BLaER1 (cell line): ENCODE results near the gene PIGS.

Source experiments
- H3K27ac ChIP-seq: shearing (Covaris generic); formaldehyde crosslinking; 2 replicates; pipeline ENCODE4 v1.8.1; 2022
- H3K27me3 ChIP-seq: shearing (Covaris generic); formaldehyde crosslinking; 2 replicates; pipeline ENCODE4 v1.8.1; 2022
- H3K36me3 ChIP-seq: shearing (Covaris generic); formaldehyde crosslinking; 2 replicates; pipeline ENCODE4 v1.8.1; 2022
- H3K4me1 ChIP-seq: shearing (Covaris generic); formaldehyde crosslinking; 2 replicates; pipeline ENCODE4 v1.8.1; 2022
- H3K4me2 ChIP-seq: shearing (Covaris generic); formaldehyde crosslinking; 2 replicates; pipeline ENCODE4 v1.8.1; 2022
- H3K4me3 ChIP-seq: shearing (Covaris generic); formaldehyde crosslinking; 2 replicates; pipeline ENCODE4 v1.8.1; 2022
- H3K9ac ChIP-seq: shearing (Covaris generic); formaldehyde crosslinking; 2 replicates; pipeline ENCODE4 v1.8.1; 2022
- H3K9me3 ChIP-seq: shearing (Covaris generic); formaldehyde crosslinking; 2 replicates; pipeline ENCODE4 v1.8.1; 2022
- H4K20me1 ChIP-seq: shearing (Covaris generic); formaldehyde crosslinking; 2 replicates; pipeline ENCODE4 v1.8.1; 2022
- Cebpa-rat ChIP-seq: shearing (Covaris generic); IDR thresholded peaks from 2 replicates; pipeline ENCODE4 v1.8.1; 2022

Gene PIGS

DNA sequence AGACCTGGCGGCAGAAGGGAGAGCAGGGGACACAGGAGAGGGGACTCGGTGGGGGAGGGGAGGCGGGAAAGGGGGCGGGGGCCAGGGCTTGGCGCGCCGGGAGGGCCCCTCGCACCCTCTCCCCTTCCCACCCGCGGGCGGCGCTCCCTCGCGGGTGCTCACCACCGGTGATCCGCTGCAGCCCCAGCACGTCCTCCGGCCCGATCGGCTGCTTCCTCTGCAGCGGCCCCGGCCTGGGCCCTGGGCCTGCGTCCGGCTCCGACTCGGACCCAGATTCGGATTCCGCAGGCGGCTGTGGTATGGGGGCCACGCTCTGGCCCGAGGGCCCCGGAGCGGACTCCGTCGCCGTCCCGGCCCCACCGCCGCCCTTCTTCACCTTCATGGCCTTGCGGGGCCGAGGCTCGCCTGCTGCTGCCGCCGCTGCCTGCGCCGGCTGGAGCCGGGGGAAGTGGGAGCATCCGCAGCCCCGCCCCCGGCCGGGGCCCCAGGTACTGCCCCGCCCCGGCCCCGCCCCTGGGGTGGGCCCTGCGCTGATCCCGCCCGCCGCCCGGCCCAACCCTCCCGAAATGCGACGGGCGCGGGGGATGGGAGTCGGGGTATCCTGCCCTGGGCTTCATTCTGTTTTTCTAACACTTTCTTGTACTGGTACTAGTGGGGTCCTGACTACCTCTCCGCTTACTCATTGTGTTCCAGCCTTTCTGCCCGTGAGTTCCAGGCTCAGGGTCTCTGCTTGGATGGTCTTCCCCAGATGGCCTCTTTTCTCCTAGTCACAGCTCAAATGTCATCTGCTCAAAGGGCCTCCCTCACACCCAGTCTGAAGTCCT is 18.9 kb downstream of the PIGS start, which contains the start of gene UNC119:
UNC119 (minus strand) TSS at position 449 of the 824 bp plus-strand sequence; CDS start at position 382, 67 bp downstream.
- Histone ChIP-seq H3K9me3 (no peaks in the 10 kb centered on the region), H3K27me3 (no peaks in the 10 kb centered on the region), H4K20me1 (peaks cover 26% of the 10 kb centered on the region), H3K36me3 (peaks cover 45% of the 10 kb centered on the region), H3K4me2 (peak within 1 kb of the TSS; percentile 95), H3K27ac (no peak within 1 kb of the TSS), H3K9ac (peak within 1 kb of the TSS; percentile 80), H3K4me1 (peaks cover 49% of the 10 kb centered on the region), H3K4me3 (peak within 1 kb of the TSS; percentile 85)
- no peak for TF ChIP-seq Cebpa-rat

DNA sequence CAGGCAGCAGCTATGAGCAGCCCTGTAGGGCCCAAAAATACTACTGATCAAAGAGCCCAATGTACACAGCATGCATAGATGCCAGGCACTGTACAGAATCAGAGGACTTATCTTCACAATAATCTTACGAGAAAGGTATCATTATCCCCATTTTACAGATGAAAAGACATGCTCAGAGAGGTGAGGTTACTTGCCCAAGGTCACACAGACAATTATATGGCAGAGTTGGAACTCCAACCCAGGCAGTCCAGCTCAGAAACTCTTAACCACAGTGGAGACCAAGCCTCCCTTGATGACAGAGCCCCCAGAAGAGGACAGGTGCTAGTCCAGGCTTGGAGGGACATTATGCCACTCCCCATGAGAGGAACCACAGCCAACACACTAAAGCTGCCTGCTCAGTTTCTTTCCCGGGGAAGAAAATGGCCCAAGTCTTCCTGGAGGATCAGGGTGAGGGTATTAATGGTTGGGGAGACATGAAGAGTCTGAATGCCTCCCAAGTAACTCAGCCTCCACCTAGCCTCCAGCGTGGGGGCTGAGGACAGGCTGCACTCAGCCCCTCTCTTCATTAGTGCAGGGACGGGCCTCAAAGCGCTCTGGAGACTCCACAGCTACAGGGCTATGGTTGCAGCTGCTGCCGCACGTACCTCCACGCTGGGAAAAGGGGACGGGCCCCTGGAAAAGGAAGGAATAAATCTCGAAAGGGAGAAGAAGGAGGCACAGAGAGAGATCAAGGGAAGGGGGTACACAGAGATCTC is 19.7 kb downstream of the PIGS start:
- H3K9me3 ChIP-seq: no peaks in the 10 kb centered on the region
- H3K27me3 ChIP-seq: no peaks in the 10 kb centered on the region
- no peak for TF ChIP-seq Cebpa-rat
- no peak overlapping the region for H3K27ac ChIP-seq
- peak overlapping the region; percentile 80 for H3K9ac ChIP-seq
- peaks cover 52% of the 10 kb centered on the region for H3K4me1 ChIP-seq
- peaks cover 26% of the 10 kb centered on the region for H4K20me1 ChIP-seq
- H3K4me3 ChIP-seq: peak overlapping the region; percentile 85
- H3K4me2 ChIP-seq: peak overlapping the region; percentile 95
- peaks cover 45% of the 10 kb centered on the region for H3K36me3 ChIP-seq

- H3K27ac ChIP-seq: no peak overlapping the region
- no peak overlapping the region for H3K4me3 ChIP-seq
- peaks cover 38% of the 10 kb centered on the region for H3K36me3 ChIP-seq
- H3K4me2 ChIP-seq: peak overlapping the region; percentile 95
- no peak for TF ChIP-seq Cebpa-rat
- H3K27me3 ChIP-seq: no peaks in the 10 kb centered on the region
- H3K9ac ChIP-seq: no peak overlapping the region
- peaks cover 52% of the 10 kb centered on the region for H3K4me1 ChIP-seq
- H3K9me3 ChIP-seq: no peaks in the 10 kb centered on the region
- peaks cover 26% of the 10 kb centered on the region for H4K20me1 ChIP-seq
These were observed 20.5 kb downstream of the PIGS start for GRCh38 chr17:28550858-28551257.

DNA sequence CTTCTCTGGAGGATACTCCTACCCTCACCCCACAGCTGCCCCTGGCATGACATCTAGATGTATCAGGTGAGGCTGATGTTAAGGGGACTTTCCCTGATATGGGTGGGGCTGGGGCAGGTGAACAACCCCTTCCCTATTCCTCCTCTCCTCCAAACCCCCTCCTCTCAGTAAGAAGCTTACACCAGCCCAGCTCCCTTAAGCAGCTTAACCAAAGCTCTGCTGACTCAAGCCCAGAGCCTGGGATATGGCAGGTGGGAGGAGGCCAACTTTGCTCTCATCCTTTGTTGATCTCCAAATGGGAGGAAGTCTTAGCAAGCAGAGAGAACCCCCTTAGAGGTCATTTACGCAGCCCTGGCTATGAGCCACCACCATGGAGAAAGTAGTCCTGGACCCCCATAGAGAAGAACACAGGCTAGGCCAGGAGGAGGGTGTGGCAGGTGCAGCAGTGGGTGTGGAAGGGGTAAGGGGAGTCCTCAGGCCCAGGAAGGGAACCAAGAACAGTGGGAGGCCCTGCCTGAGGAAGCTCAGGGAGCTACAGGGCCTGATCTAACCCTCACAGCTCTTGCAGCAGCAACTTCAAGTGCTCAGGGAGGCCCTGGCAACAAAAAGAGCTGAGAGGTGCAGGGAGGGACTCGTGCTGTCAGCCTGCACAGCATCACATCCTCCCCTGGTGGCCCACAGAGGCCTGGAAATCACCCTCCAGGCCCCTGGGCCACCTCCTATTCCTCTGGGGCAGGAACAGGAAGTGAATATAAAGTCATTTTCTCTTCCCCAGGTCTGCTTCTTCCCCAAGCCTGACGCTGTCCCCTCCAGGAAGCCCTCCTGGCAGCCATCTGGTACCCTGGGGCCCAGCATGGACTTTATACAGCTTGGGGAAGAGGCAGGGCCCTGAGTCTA is 21.8 kb downstream of the PIGS start:
- peak overlapping the region; percentile 95 for H3K4me2 ChIP-seq
- H3K9ac ChIP-seq: peak overlapping the region; percentile 34; the same call in 1 of the 2 replicates
- H3K27ac ChIP-seq: peak overlapping the region; percentile 77; the same call in 1 of the 2 replicates

GRCh38 chr17:28548417-28549130 is 22.8 kb downstream of the PIGS start:
- H3K9me3 ChIP-seq: no peaks in the 10 kb centered on the region
- TF ChIP-seq Cebpa-rat: no peak
- peaks cover 26% of the 10 kb centered on the region for H4K20me1 ChIP-seq
- no peaks in the 10 kb centered on the region for H3K27me3 ChIP-seq
- peak overlapping the region; percentile 77 for H3K27ac ChIP-seq
- H3K4me1 ChIP-seq: peaks cover 66% of the 10 kb centered on the region
- H3K4me3 ChIP-seq: peak overlapping the region; percentile 5; the same call in 1 of the 2 replicates
- peak overlapping the region; percentile 95 for H3K4me2 ChIP-seq
- H3K36me3 ChIP-seq: peaks cover 15% of the 10 kb centered on the region
- peak overlapping the region; percentile 34; the same call in 1 of the 2 replicates for H3K9ac ChIP-seq

More for the DNA sequence above, 21.8 kb downstream of the PIGS start:
- peaks cover 26% of the 10 kb centered on the region for H4K20me1 ChIP-seq
- H3K27me3 ChIP-seq: no peaks in the 10 kb centered on the region
- no peaks in the 10 kb centered on the region for H3K9me3 ChIP-seq
- H3K4me3 ChIP-seq: no peak overlapping the region
- peaks cover 57% of the 10 kb centered on the region for H3K4me1 ChIP-seq
- TF ChIP-seq Cebpa-rat: no peak
- peaks cover 24% of the 10 kb centered on the region for H3K36me3 ChIP-seq

- Histone ChIP-seq H3K9ac (peak overlapping the region; percentile 36; the same call in 1 of the 2 replicates), H3K4me3 (peak overlapping the region; percentile 5; the same call in 1 of the 2 replicates), H3K27me3 (no peaks in the 10 kb centered on the region), H3K27ac (peak overlapping the region; percentile 77), H3K9me3 (no peaks in the 10 kb centered on the region), H3K4me1 (peaks cover 71% of the 10 kb centered on the region), H4K20me1 (peaks cover 26% of the 10 kb centered on the region), H3K36me3 (peaks cover 9% of the 10 kb centered on the region), H3K4me2 (peak overlapping the region; percentile 95)
- no peak for TF ChIP-seq Cebpa-rat
These were observed 23.5 kb downstream of the PIGS start for GRCh38 chr17:28547623-28548416.

DNA sequence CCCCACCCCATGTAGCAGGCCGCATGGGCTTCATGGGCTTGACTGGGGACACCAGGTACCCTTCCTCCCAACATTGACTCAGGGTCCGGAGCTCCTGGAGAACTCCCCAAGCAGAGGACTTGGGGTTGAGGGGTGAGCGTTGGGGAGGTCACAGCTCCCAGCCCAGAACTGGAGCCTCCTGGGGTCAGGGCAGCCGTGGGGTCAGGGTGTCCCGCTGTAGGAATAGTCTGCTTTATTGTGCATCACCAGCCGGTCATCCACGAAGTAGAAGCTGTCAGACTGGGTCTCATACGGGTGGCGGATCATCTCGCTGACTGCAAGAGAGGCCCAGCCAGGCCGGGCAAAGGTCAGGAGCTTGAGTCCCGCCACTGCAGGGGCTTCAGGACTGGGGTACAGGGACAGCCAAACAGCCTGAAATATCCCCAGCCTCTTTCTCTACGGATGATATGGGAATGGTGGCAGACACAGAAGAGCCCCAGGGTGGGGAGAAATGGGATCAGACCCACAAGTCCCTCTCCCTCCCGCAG is 24.2 kb downstream of the PIGS start:
- Histone ChIP-seq H3K4me3 (no peak overlapping the region), H3K27ac (peak overlapping the region; percentile 77), H4K20me1 (peaks cover 26% of the 10 kb centered on the region), H3K9me3 (no peaks in the 10 kb centered on the region), H3K36me3 (peaks cover 9% of the 10 kb centered on the region), H3K9ac (peak overlapping the region; percentile 36; the same call in 1 of the 2 replicates), H3K4me2 (peak overlapping the region; percentile 95), H3K4me1 (peaks cover 69% of the 10 kb centered on the region), H3K27me3 (no peaks in the 10 kb centered on the region)
- TF ChIP-seq Cebpa-rat: no peak
